ENCODE data around the gene VWCE.
"Not testable (repeated sequence)": the region's sequence is repeated elsewhere in the genome, so short reads cannot be mapped to it uniquely, and the experiment has no call there.

Gene VWCE

DNA sequence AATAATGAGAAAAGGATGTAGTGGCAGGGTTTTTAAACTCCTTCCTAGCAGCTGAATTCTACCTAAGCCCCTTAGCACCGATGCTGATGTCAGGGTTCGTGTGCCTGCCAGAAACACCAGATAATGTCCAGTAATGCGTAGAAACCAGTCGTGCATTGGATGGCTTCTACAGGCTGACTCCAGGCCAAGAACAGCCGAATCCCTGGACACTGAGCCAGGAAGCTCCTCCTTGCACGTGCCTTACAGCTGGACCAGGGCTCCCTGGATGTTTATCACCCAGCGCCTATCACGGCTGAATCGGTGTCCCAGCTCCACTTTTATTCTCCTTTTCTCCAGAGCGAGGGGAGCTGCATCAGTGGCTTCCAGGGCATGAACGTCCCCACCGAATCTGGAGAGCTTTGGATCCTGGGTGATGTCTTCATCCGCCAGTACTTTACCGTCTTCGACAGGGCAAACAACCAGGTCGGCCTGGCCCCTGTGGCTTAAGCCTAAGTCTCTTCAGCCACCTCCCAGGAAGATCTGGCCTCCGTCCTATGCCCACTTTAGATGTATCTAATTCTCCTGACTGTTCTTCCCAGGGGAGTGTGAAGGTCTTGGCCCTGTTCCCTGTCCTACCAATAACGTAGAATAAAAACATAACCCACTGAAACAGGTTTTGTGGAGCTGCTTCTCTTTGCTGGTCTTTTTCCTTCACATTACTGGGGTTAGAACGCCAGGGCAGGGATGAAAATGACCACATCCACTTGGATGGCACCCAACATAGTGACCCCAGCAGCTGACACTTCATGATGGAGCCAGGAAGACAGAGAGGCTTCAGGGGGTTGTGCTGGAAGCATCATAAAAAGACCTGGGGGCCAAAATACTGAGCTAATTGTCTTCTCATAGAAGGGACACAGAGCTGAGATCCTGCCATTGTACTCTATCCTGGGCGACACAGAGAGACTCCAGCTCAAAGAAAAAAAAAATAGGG lies 44.0 kb downstream of the VWCE start:
- DNase-seq: not testable (repeated sequence)

- DNase-seq: not testable (repeated sequence)
Measured at GRCh38 chr11:61249201-61249600, 45.9 kb downstream of the VWCE start.

DNA sequence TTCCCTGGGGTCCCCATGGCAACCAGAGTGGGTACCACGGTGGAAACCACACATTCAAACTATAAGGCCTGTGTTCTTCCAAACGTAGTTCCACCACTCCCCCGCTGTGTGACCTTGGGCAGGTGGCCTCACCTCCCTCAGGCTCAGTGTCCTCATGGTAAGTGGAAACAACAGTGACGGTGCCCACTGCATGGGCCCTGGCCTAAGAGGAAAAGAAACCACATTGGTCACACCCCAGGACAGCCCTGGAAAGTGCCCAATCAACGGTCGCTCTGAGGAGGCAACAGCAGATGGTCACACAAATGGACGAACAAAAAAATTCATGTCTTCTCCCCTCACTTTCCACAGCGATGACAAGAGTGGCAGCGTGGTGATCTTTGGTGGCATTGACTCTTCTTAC lies 47.0 kb downstream of the VWCE start:
- DNase-seq: not testable (repeated sequence)

- DNase-seq: not testable (repeated sequence)
Measured at GRCh38 chr11:61245284-61245964, 49.7 kb downstream of the VWCE start.

DNA sequence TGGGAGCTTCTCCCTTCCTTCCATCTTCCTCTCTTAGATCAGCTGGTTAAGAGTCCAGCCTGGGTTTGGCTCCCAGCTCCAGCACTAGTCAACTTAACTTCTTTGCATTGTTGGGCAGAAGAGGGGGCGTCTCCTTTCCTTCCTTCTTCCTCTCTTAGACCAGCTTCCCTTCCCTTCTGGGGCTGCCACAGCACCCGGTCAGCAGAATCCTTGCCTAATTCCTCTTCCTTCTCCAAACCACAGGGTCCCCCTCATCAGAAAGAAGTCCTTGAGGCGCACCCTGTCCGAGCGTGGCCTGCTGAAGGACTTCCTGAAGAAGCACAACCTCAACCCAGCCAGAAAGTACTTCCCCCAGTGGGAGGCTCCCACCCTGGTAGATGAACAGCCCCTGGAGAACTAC lies 53.6 kb downstream of the VWCE start:
- DNase-seq: not testable (repeated sequence)

DNA sequence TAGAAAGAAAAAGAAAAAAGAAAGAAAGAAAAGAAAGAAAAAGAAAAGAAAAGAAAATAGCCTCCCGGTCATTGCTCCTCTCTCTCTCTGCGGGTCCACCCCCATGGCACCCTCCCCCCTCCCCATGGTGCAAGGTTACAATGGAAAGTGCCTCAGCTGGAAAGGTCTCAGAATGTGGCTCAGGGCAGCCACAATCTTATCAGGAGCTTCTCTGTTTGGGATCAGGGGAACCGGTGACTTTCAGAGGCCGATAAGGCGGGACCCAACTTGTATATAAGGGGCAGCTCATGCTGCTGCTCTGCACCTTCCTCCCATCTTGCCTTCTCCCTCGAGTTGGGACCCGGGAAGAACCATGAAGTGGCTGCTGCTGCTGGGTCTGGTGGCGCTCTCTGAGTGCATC lies 54.2 kb downstream of the VWCE start, which contains the start of gene PGA5:
PGA5 (plus strand) TSS at position 301 of the 400 bp plus-strand sequence; CDS start at position 353, 52 bp downstream.
- DNase-seq: not testable (repeated sequence)

GRCh38 chr11:61240288-61240687 lies 54.8 kb downstream of the VWCE start:
- not testable (repeated sequence) for DNase-seq

GRCh38 chr11:61237130-61237529 lies 58.0 kb downstream of the VWCE start:
- DNase-seq: not testable (repeated sequence)

- not testable (repeated sequence) for DNase-seq
Measured at GRCh38 chr11:61232548-61233145, 62.5 kb downstream of the VWCE start.

- not testable (repeated sequence) for DNase-seq
Measured at GRCh38 chr11:61231585-61231984, 63.5 kb downstream of the VWCE start.

DNA sequence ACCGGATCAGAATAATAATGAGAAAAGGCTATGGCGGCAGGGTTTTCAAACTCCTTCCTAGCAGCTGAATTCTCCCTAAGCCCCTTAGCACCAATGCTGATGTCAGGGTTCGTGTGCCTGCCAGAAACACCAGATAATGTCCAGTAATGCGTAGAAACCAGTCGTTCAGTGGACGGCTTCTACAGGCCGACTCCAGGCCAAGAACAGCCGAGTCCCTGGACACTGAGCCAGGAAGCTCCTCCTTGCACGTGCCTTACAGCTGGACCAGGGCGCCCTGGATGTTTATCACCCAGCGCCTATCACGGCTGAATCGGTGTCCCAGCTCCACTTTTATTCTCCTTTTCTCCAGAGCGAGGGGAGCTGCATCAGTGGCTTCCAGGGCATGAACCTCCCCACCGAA lies 64.1 kb downstream of the VWCE start:
- not testable (repeated sequence) for DNase-seq

- not testable (repeated sequence) for DNase-seq
Measured at GRCh38 chr11:61229458-61229857, 65.7 kb downstream of the VWCE start.

DNA sequence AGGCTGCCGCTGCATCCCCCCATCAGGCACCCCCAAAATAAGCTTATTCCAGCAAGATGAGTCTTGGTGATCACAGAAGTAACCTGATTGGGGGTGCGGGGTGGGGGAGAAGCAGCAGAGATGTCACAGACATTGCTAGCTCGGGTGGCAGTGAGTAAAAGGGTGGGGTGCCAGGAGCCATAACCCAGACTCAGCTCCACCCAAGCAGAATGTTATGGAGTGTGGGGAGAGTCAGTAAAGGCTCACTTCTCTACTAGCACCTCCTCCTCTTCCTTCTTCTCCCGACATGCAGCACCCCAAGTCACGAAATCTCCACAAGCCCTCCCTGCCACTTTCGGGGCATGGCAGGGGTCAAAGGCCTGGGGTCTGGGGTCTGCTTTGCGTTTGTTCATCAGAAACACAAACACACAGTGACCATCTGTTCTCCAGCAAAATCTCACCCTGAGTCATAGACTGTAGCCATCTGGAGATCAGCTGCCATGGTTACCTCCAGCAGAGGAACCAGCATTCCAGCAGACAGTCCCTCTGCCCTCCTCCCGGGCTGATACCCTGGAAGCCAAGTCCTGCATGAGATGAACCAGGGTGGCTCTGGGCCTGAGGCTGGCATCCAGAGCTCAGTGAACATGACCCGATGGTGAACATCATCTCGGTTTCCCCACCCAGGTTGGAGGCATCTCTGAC lies 68.5 kb downstream of the VWCE start:
- not testable (repeated sequence) for DNase-seq

DNA sequence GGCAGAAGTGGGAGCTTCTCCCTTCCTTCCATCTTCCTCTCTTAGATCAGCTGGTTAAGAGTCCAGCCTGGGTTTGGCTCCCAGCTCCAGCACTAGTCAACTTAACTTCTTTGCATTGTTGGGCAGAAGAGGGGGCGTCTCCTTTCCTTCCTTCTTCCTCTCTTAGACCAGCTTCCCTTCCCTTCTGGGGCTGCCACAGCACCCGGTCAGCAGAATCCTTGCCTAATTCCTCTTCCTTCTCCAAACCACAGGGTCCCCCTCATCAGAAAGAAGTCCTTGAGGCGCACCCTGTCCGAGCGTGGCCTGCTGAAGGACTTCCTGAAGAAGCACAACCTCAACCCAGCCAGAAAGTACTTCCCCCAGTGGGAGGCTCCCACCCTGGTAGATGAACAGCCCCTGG lies 72.4 kb downstream of the VWCE start:
- not testable (repeated sequence) for DNase-seq

GRCh38 chr11:61222047-61222446 lies 73.1 kb downstream of the VWCE start, which contains the start of gene PGA4:
Gene PGA4, plus strand, starts transcription at chr11:61222347. Its CDS starts 54 bp downstream, at chr11:61222401.
- DNase-seq: not testable (repeated sequence)

GRCh38 chr11:61219016-61219415 lies 76.1 kb downstream of the VWCE start:
- not testable (repeated sequence) for DNase-seq

DNA sequence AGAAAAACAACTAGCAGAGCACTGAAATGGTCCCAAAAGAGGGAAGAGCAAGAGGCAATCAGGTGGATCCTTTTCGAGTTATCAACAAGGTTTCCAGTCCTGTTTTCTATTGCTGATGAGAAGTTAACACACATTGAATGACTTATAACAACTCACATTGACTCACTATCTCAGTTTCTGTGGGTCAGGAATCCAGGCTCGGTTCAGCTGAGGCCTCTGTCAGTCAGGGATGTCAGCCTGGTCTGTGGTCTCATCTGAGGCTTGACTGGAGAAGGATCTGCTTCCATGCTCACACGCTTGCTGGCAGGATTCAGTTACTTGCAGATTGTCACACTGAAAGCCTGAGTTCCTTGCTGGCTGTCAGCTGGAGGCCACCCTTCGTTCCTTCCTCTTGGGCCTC lies 76.8 kb downstream of the VWCE start:
- DNase-seq: not testable (repeated sequence)

DNA sequence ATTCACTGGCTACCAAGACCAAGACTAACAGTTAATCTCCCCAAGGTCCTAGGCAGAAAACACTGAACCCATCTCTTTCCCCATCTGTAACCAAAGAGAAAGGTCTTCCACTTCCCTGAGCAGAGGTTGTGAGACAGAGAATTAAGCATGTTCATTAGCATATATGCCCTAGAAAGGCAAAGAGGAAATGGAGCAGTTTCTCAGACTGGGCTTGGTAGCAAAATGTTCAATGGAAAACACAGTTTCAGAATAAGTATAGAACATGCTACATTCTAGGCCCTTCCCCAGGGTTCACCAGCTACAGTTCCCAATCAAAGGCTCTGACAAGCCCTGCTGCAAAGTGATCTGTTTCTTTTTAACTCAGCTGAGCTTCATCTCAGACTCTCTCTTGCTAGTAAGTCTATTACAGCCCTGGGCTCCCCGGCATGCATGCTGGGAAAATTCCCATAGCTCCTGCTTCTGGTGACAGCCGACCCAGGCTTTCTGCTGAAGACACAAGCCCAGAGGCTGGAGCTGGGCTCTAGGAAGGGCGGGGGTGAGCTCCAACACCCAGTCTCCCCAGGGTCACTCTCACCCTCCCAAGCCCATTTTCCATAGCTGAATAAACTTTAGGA lies 81.3 kb downstream of the VWCE start:
- DNase-seq: not testable (repeated sequence)

DNA sequence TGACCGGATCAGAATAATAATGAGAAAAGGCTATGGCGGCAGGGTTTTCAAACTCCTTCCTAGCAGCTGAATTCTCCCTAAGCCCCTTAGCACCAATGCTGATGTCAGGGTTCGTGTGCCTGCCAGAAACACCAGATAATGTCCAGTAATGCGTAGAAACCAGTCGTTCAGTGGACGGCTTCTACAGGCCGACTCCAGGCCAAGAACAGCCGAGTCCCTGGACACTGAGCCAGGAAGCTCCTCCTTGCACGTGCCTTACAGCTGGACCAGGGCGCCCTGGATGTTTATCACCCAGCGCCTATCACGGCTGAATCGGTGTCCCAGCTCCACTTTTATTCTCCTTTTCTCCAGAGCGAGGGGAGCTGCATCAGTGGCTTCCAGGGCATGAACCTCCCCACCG lies 82.9 kb downstream of the VWCE start:
- DNase-seq: not testable (repeated sequence)

GRCh38 chr11:61211327-61211952 lies 83.7 kb downstream of the VWCE start:
- DNase-seq: not testable (repeated sequence)

- not testable (repeated sequence) for DNase-seq
Measured at GRCh38 chr11:61210629-61211028, 84.5 kb downstream of the VWCE start.

Measured in fibroblast of skin of back (primary cell).